Measurements from ENCODE around the gene ENC1. TPM values are rescaled to one million over a fixed set of nuclear protein-coding genes. Genes with fewer than 3 reads are reported as not detected.

ENC1 gene
- total RNA-seq, 2 experiments from 2014 or later: 12.1 to 25.9 TPM

DNA sequence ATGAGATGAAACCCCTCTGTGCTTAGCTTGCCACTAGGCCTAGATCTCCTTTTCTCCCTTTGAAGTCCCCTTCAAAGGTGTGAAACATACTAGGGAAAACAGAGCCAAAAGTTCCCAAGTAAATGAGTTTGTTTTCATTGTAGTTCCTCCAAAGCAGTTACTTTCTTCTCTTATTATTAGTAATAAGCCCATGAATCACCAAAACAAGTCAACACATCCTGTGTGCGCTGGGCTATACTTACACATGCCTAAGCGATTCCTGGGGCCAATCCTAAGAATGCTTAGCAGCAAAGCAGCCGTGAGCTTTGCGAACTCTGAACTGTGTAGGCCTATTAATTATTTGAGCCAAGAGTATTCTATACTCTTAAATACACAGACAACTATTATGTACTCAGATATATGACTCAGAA lies 7.6 kb downstream of the ENC1 start:
- Histone ChIP-seq H2AFZ (ENCODE audit: low read length) (no peak overlapping the region), H3K36me3 (ENCODE audit: insufficient read depth, low read length) (peaks cover 28% of the 10 kb centered on the region), H3K4me1 (ENCODE audit: insufficient read depth, low read length, poor library complexity, severe bottlenecking) (peaks cover 37% of the 10 kb centered on the region), H3K79me2 (ENCODE audit: insufficient read depth, low read depth, low read length) (peaks cover 4% of the 10 kb centered on the region; the same call in 1 of the 2 replicates), H3K9me3 (ENCODE audit: low read length) (no peaks in the 10 kb centered on the region), H3K4me2 (ENCODE audit: low read length) (no peak overlapping the region), H3K9me2 (ENCODE audit: insufficient read depth, low read length) (no peaks in the 10 kb centered on the region), H3K27ac (ENCODE audit: low read depth, low read length, poor library complexity, severe bottlenecking) (peak overlapping the region; percentile 78), H3K4me3 (ENCODE audit: low read depth, low read length, poor library complexity, severe bottlenecking) (no peak overlapping the region), H4K20me1 (ENCODE audit: insufficient read depth, low read length) (no peaks in the 10 kb centered on the region)
- ChIA-PET POLR2A (interaction anchor here (0.6 to 1.4 kb wide), 6 partner anchors 13 to 771 kb away, joined by 3 to 5 read pairs (median 4); no protein-coding TSS in a partner anchor), CTCF (ENCODE audit: unreplicated experiment) (no interaction called here)
- intact Hi-C loops (cut with micrococcal nuclease; ENCODE audit: unreplicated experiment): no loop called here
- TF ChIP-seq, protein P1, sequence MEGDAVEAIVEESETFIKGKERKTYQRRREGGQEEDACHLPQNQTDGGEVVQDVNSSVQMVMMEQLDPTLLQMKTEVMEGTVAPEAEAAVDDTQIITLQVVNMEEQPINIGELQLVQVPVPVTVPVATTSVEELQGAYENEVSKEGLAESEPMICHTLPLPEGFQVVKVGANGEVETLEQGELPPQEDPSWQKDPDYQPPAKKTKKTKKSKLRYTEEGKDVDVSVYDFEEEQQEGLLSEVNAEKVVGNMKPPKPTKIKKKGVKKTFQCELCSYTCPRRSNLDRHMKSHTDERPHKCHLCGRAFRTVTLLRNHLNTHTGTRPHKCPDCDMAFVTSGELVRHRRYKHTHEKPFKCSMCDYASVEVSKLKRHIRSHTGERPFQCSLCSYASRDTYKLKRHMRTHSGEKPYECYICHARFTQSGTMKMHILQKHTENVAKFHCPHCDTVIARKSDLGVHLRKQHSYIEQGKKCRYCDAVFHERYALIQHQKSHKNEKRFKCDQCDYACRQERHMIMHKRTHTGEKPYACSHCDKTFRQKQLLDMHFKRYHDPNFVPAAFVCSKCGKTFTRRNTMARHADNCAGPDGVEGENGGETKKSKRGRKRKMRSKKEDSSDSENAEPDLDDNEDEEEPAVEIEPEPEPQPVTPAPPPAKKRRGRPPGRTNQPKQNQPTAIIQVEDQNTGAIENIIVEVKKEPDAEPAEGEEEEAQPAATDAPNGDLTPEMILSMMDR (conservative IDR thresholded peaks at IDR 0.05; ENCODE audit: low read length): no peak
- no peak for TF ChIP-seq EZH2phosphoT487 (IDR thresholded peaks at IDR 0.05; ENCODE audit: borderline replicate concordance, low read depth, low read length)
- no TSS peak for BruUV-seq (replicated peaks)
- DNase-seq (ENCODE audit: low spot score): no peak

DNA sequence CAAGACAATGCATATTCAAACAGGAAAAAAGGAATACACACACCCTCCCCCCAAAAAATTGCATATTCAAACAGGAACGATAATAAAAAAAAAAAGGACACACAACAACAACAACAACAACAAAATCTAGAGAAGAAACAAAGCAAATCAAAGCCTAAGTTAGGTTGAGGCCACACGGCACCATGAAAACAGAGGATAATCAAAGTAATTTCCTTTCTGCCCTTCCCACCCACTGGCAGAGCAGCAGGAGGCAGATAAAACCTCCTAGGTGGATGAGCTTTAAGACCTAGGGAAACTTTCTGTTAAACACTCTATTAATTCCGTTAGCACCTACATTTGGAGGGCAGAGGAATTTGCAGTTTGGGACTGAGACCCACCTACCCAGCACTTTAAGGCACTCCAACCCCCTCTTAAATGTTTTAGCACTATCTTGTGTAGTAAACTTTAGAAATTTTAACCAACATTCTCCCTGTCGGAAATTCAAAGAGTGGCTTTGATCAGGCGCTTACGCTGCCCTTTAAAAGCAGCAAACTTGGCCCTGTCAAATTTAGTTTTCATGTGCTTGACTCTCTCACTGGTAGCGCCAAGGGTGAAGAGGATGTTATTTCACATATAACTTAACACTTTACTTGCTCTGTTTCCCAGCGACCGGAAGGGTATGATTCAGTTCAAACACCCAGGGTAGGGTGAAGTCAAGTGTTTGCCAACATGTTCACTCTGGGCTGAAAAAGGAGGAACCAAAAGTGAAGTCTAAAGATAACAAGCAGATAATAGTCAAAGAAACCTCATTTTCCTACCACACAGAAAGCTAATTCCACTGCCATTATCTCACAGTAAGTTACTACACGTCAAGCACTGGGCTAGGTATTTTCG lies 9.2 kb downstream of the ENC1 start:
- CTCF ChIA-PET (ENCODE audit: unreplicated experiment): interaction anchor here (0.6 kb wide), 1 partner anchor 265 kb away, joined by 4 read pairs; no protein-coding TSS in a partner anchor
- BruUV-seq (replicated peaks): no TSS peak
- Histone ChIP-seq H2AFZ (ENCODE audit: low read length) (no peak overlapping the region), H3K4me2 (ENCODE audit: low read length) (peak overlapping the region; percentile 51), H3K79me2 (ENCODE audit: insufficient read depth, low read depth, low read length) (0 out of 2 replicates have a peak, but pooled peaks cover 4% of the 10 kb centered on the region), H3K27ac (ENCODE audit: low read depth, low read length, poor library complexity, severe bottlenecking) (peak overlapping the region; percentile 78), H4K20me1 (ENCODE audit: insufficient read depth, low read length) (no peaks in the 10 kb centered on the region), H3K9me3 (ENCODE audit: low read length) (no peaks in the 10 kb centered on the region), H3K9me2 (ENCODE audit: insufficient read depth, low read length) (no peaks in the 10 kb centered on the region), H3K4me3 (ENCODE audit: low read depth, low read length, poor library complexity, severe bottlenecking) (peak overlapping the region; percentile 36), H3K36me3 (ENCODE audit: insufficient read depth, low read length) (peaks cover 28% of the 10 kb centered on the region), H3K4me1 (ENCODE audit: insufficient read depth, low read length, poor library complexity, severe bottlenecking) (peaks cover 30% of the 10 kb centered on the region)
- peak; percentile 83 for DNase-seq (ENCODE audit: low spot score)
- POLR2A ChIA-PET: interaction anchor here (0.6 kb wide), 1 partner anchor 59 kb away, joined by 7 read pairs; no protein-coding TSS in a partner anchor
- TF ChIP-seq, protein P1 (conservative IDR thresholded peaks at IDR 0.05; ENCODE audit: low read length): no peak
- TF ChIP-seq EZH2phosphoT487 (IDR thresholded peaks at IDR 0.05; ENCODE audit: borderline replicate concordance, low read depth, low read length): no peak
- intact Hi-C loops (cut with micrococcal nuclease; ENCODE audit: unreplicated experiment): loop anchor here (1.0 kb wide), 1 partner anchor 9 kb away; the partner anchor contains the start of gene ENC1
